ENCODE results near the gene CLEC9A.

DNA sequence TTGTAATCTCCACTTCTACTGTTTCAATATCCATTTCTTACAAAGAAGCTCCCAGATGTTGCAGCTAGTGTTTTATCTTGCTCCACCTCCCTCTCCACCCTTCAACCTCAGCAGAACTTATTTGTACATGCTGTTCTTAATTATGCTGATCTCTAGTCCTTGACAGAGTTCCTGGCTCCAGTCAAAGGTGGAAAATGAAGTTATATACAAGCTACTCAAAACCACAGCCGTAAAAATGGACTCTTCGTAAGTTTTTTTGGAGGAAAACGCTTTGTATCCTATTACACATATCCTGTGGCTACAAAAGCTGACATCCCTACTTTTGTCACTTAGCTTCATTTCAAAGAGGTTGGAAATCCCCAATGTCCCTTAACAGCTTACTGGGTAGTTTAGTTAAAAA is 67.0 kb downstream of the CLEC9A start:
- no peak for TF ChIP-seq FOXA1 (IDR thresholded peaks at IDR 0.05)
- no peak for TF ChIP-seq ELF4 (IDR thresholded peaks at IDR 0.05)
- TF ChIP-seq SP1 (IDR thresholded peaks at IDR 0.05) = no peak
- TF ChIP-seq L3MBTL2 (conservative IDR thresholded peaks at IDR 0.05) = no peak
- TF ChIP-seq NFRKB (IDR thresholded peaks at IDR 0.05) = no peak
- TF ChIP-seq FOXK2 (IDR thresholded peaks at IDR 0.05) = no peak
- no peak for TF ChIP-seq FOXM1 (IDR thresholded peaks at IDR 0.05; ENCODE audit: borderline replicate concordance)
- TF ChIP-seq PKNOX1 (IDR thresholded peaks at IDR 0.05) = no peak
- TF ChIP-seq ARNT (IDR thresholded peaks at IDR 0.05) = no peak
- TF ChIP-seq SUZ12 (IDR thresholded peaks at IDR 0.05) = no peak

All from HEK293T (cell line).